HCT116 (cell line): ENCODE data around the gene SOWAHC. TPM values are rescaled to one million over a fixed set of nuclear protein-coding genes. Genes with fewer than 3 reads are reported as not detected.

ENCODE experiments used
- FOSL1 ChIP-seq: IDR thresholded peaks from 2 replicates; pipeline ENCODE4 v1.6.1; 2012; ENCODE audit warnings: low read depth
- JUND ChIP-seq: IDR thresholded peaks from 2 replicates; pipeline ENCODE4 v1.6.1; 2012
- SIN3A ChIP-seq: IDR thresholded peaks from 2 replicates; pipeline ENCODE4 v1.6.1; 2012; ENCODE audit warnings: low read depth
- total RNA-seq: library from RNA; stranded (reverse); gene quantifications from one replicate; pipeline ENCODE4 v1.2.1, GENCODE V29; 2021; ENCODE audit not compliant: unreplicated experiment
- TF ChIP-seq, protein P1 (sequence below): IDR thresholded peaks from 2 replicates; pipeline ENCODE4 v1.6.1; 2012; ENCODE audit warnings: low read depth
- TF ChIP-seq, protein P2 (sequence below): IDR thresholded peaks from 2 replicates; pipeline ENCODE4 v1.6.1; 2012
- TF ChIP-seq, protein P3 (sequence below), 3 experiments: fragments of 200-600 bp in 1 of 3; sonication (generic) in 1 of 3; IDR thresholded peaks in 2 of 3; conservative IDR thresholded peaks in 1 of 3; 2 replicates each; pipeline ENCODE4 v1.5.1; 2012 to 2017; ENCODE audit warnings: low read depth in 2 of 3, low read length in 2 of 3, antibody characterized with exemption in 1 of 3, borderline replicate concordance in 1 of 3, control low read depth in 1 of 3, mild to moderate bottlenecking in 1 of 3, mixed read lengths in 1 of 3, mixed run types in 1 of 3, moderate library complexity in 1 of 3; ENCODE audit not compliant: insufficient read depth in 1 of 3

Gene SOWAHC
- total RNA-seq, 1 experiment from 2014 or later = 16.6 TPM

DNA sequence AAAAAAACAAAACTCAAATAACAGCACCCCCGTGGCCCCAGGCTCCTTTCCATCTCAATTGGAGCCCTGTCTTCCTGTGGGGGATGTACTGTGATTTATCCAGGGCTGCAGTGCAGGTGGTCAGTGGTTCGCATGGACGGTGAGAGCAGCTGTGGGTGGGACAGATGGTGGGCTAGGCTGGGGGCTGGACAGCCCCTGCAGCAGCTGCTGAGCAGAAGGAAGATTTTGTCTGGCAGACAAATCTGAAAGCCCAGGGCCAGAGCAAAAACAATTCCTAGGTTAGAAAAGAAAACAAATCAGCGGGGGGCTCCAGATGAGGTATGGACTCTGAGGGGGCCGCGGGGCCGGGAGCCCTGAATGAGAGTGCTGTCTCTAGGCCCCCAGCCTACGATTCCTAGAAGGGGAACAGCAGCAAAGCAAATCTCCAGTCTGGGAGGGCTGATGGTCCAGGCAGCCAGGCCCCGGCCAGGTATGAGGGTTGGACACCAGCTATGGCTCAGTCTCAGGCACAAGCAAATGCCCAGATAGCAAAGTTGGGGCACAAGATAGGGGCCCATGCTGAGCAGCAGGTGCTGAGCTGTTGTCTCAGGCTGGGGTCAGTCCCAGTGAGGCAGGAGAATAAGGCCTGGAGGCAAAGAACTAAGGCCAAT is 45.4 kb downstream of the SOWAHC start (continued):
- TF ChIP-seq, protein P1, sequence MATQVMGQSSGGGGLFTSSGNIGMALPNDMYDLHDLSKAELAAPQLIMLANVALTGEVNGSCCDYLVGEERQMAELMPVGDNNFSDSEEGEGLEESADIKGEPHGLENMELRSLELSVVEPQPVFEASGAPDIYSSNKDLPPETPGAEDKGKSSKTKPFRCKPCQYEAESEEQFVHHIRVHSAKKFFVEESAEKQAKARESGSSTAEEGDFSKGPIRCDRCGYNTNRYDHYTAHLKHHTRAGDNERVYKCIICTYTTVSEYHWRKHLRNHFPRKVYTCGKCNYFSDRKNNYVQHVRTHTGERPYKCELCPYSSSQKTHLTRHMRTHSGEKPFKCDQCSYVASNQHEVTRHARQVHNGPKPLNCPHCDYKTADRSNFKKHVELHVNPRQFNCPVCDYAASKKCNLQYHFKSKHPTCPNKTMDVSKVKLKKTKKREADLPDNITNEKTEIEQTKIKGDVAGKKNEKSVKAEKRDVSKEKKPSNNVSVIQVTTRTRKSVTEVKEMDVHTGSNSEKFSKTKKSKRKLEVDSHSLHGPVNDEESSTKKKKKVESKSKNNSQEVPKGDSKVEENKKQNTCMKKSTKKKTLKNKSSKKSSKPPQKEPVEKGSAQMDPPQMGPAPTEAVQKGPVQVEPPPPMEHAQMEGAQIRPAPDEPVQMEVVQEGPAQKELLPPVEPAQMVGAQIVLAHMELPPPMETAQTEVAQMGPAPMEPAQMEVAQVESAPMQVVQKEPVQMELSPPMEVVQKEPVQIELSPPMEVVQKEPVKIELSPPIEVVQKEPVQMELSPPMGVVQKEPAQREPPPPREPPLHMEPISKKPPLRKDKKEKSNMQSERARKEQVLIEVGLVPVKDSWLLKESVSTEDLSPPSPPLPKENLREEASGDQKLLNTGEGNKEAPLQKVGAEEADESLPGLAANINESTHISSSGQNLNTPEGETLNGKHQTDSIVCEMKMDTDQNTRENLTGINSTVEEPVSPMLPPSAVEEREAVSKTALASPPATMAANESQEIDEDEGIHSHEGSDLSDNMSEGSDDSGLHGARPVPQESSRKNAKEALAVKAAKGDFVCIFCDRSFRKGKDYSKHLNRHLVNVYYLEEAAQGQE = no peak
- TF ChIP-seq, protein P2, sequence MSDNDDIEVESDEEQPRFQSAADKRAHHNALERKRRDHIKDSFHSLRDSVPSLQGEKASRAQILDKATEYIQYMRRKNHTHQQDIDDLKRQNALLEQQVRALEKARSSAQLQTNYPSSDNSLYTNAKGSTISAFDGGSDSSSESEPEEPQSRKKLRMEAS = no peak
- TF ChIP-seq JUND (no peak), SIN3A (no peak), FOSL1 (no peak)
- TF ChIP-seq, protein P3, sequence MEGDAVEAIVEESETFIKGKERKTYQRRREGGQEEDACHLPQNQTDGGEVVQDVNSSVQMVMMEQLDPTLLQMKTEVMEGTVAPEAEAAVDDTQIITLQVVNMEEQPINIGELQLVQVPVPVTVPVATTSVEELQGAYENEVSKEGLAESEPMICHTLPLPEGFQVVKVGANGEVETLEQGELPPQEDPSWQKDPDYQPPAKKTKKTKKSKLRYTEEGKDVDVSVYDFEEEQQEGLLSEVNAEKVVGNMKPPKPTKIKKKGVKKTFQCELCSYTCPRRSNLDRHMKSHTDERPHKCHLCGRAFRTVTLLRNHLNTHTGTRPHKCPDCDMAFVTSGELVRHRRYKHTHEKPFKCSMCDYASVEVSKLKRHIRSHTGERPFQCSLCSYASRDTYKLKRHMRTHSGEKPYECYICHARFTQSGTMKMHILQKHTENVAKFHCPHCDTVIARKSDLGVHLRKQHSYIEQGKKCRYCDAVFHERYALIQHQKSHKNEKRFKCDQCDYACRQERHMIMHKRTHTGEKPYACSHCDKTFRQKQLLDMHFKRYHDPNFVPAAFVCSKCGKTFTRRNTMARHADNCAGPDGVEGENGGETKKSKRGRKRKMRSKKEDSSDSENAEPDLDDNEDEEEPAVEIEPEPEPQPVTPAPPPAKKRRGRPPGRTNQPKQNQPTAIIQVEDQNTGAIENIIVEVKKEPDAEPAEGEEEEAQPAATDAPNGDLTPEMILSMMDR (IDR thresholded peaks at IDR 0.05 in 2 of 3, conservative IDR thresholded peaks at IDR 0.05 in 1 of 3; ENCODE audit: borderline replicate concordance in 1 of 3, insufficient read depth in 1 of 3, low read depth in 2 of 3, low read length in 2 of 3) = no peak
- TF ChIP-seq, all 23 proteins: peak for 0
